ENCODE measurements around the gene KIF21B. TPM values are rescaled to one million over a fixed set of nuclear protein-coding genes. Genes with fewer than 3 reads are reported as not detected.

Gene KIF21B
- total and polyA plus RNA-seq, 2 experiments from 2014 or later: 0.03 TPM; not detected in 1

GRCh38 chr1:201044119-201044518 is 20.6 kb upstream of the KIF21B start:
- Histone ChIP-seq H3F3A (ENCODE audit: insufficient read depth) (no peaks in the 10 kb centered on the region), H3K9me3 (ENCODE audit: low read depth) (no peaks in the 10 kb centered on the region), H3K27ac (no peak overlapping the region), H3K79me2 (ENCODE audit: insufficient read depth) (no peaks in the 10 kb centered on the region), H3K9ac (no peak overlapping the region), H3K4me1 (ENCODE audit: insufficient read depth) (no peaks in the 10 kb centered on the region), H3K36me3 (ENCODE audit: low read depth) (no peaks in the 10 kb centered on the region), H4K20me1 (ENCODE audit: insufficient read depth) (no peaks in the 10 kb centered on the region), H3K9me2 (ENCODE audit: insufficient read depth) (no peaks in the 10 kb centered on the region), H3K4me2 (ENCODE audit: unreplicated experiment) (no peak overlapping the region), H3K4me3 (no peak overlapping the region), H2AFZ (no peak overlapping the region), H3K27me3 (replicated peaks; ENCODE audit: insufficient read depth) (peaks cover 26% of the 10 kb centered on the region)
- no peak for TF ChIP-seq EZH2 (IDR thresholded peaks at IDR 0.05; ENCODE audit: insufficient read depth, poor library complexity, severe bottlenecking)
- TF ChIP-seq EZH2phosphoT487 (IDR thresholded peaks at IDR 0.05; ENCODE audit: insufficient read depth, low read depth): no peak
- in situ Hi-C loops (cut with MboI): no loop called here
- no peak for DNase-seq
- WGBS, 2 experiments (ENCODE audit: low coverage in 1 of 2, low lambda C conversion rate in 2 of 2, missing lambda C conversion rate in 2 of 2): 51 to 56% methylated on average over 9 of the region's 9 CpGs

- Histone ChIP-seq H3K27me3 (replicated peaks; ENCODE audit: insufficient read depth) (peaks cover 18% of the 10 kb centered on the region), H3K4me3 (no peak overlapping the region), H3K36me3 (ENCODE audit: low read depth) (no peaks in the 10 kb centered on the region), H4K20me1 (ENCODE audit: insufficient read depth) (no peaks in the 10 kb centered on the region), H3K9me3 (ENCODE audit: low read depth) (no peaks in the 10 kb centered on the region), H3K4me2 (ENCODE audit: unreplicated experiment) (peak overlapping the region; percentile 74), H3K9me2 (ENCODE audit: insufficient read depth) (no peaks in the 10 kb centered on the region), H3K79me2 (ENCODE audit: insufficient read depth) (no peaks in the 10 kb centered on the region), H3K4me1 (ENCODE audit: insufficient read depth) (no peaks in the 10 kb centered on the region), H2AFZ (peak overlapping the region; percentile 61), H3K9ac (no peak overlapping the region), H3F3A (ENCODE audit: insufficient read depth) (no peaks in the 10 kb centered on the region), H3K27ac (no peak overlapping the region)
- WGBS, 2 experiments (ENCODE audit: low coverage in 1 of 2, low lambda C conversion rate in 2 of 2, missing lambda C conversion rate in 2 of 2): 20 to 21% methylated on average over 13 of the region's 13 CpGs
- in situ Hi-C loops (cut with MboI): no loop called here
- no peak for TF ChIP-seq EZH2 (IDR thresholded peaks at IDR 0.05; ENCODE audit: insufficient read depth, poor library complexity, severe bottlenecking)
- no peak for TF ChIP-seq EZH2phosphoT487 (IDR thresholded peaks at IDR 0.05; ENCODE audit: insufficient read depth, low read depth)
- DNase-seq: peak; percentile 83
Observed at GRCh38 chr1:201042779-201043461, 19.4 kb upstream of the KIF21B start.

GRCh38 chr1:201041011-201041410 is 17.5 kb upstream of the KIF21B start:
- in situ Hi-C loops (cut with MboI): no loop called here
- no peak for DNase-seq
- Histone ChIP-seq H3K9me2 (ENCODE audit: insufficient read depth) (no peaks in the 10 kb centered on the region), H3K4me2 (ENCODE audit: unreplicated experiment) (no peak overlapping the region), H3K36me3 (ENCODE audit: low read depth) (no peaks in the 10 kb centered on the region), H3F3A (ENCODE audit: insufficient read depth) (no peaks in the 10 kb centered on the region), H3K9ac (no peak overlapping the region), H3K4me1 (ENCODE audit: insufficient read depth) (no peaks in the 10 kb centered on the region), H3K9me3 (ENCODE audit: low read depth) (no peaks in the 10 kb centered on the region), H4K20me1 (ENCODE audit: insufficient read depth) (no peaks in the 10 kb centered on the region), H3K4me3 (no peak overlapping the region), H3K79me2 (ENCODE audit: insufficient read depth) (no peaks in the 10 kb centered on the region), H3K27me3 (replicated peaks; ENCODE audit: insufficient read depth) (peaks cover 28% of the 10 kb centered on the region), H3K27ac (no peak overlapping the region), H2AFZ (no peak overlapping the region)
- 90 to 92% methylated on average over 2 of the region's 2 CpGs for WGBS, 2 experiments (ENCODE audit: low coverage in 1 of 2, low lambda C conversion rate in 2 of 2, missing lambda C conversion rate in 2 of 2)
- TF ChIP-seq EZH2phosphoT487 (IDR thresholded peaks at IDR 0.05; ENCODE audit: insufficient read depth, low read depth) (no peak), EZH2 (IDR thresholded peaks at IDR 0.05; ENCODE audit: insufficient read depth, poor library complexity, severe bottlenecking) (no peak)

- Histone ChIP-seq H4K20me1 (ENCODE audit: insufficient read depth) (no peaks in the 10 kb centered on the region), H3F3A (ENCODE audit: insufficient read depth) (no peaks in the 10 kb centered on the region), H3K27ac (no peak overlapping the region), H3K9me3 (ENCODE audit: low read depth) (no peaks in the 10 kb centered on the region), H3K9ac (no peak overlapping the region), H3K27me3 (replicated peaks; ENCODE audit: insufficient read depth) (peaks cover 31% of the 10 kb centered on the region), H3K9me2 (ENCODE audit: insufficient read depth) (no peaks in the 10 kb centered on the region), H3K79me2 (ENCODE audit: insufficient read depth) (no peaks in the 10 kb centered on the region), H3K36me3 (ENCODE audit: low read depth) (no peaks in the 10 kb centered on the region), H3K4me1 (ENCODE audit: insufficient read depth) (no peaks in the 10 kb centered on the region), H3K4me3 (no peak overlapping the region), H3K4me2 (ENCODE audit: unreplicated experiment) (no peak overlapping the region), H2AFZ (no peak overlapping the region)
- WGBS, 2 experiments (ENCODE audit: low coverage in 1 of 2, low lambda C conversion rate in 2 of 2, missing lambda C conversion rate in 2 of 2): 34 to 37% methylated on average over 5 of the region's 5 CpGs
- no peak for DNase-seq
- in situ Hi-C loops (cut with MboI): no loop called here
- TF ChIP-seq EZH2 (IDR thresholded peaks at IDR 0.05; ENCODE audit: insufficient read depth, poor library complexity, severe bottlenecking) (no peak), EZH2phosphoT487 (IDR thresholded peaks at IDR 0.05; ENCODE audit: insufficient read depth, low read depth) (no peak)
Observed at GRCh38 chr1:201039876-201040275, 16.4 kb upstream of the KIF21B start.

All from GM23248 (cell line).